ENCODE measurements around the gene CFL1.
"Not testable (repeated sequence)": the region's sequence is repeated elsewhere in the genome, so short reads cannot be mapped to it uniquely, and the experiment has no call there.

The CFL1 gene

DNA sequence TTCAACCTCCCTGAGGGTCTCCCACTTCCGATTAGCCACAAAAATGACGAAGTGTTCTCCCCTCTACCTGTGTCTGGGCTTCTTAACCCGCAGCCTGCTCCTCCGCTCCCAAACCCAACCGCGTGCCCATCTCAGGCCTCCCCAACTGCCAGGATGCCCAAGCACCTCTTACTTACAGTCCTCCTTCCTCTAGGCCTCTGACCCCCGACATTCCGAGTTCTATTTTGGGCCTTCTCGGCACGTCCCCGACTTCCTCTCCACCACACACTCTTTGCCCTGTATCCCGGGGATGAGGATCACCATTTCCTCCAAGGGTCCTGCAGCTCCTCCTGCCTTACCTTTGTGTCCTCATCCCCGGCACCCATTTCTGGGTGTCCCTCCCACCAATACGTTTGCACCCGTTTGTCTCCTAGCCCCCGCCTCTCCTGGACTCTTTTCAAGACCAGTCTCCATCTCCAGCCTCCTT lies 1.9 kb upstream of the CFL1 start:
- in situ Hi-C loops (cut with HindIII; ENCODE audit: low sequenced_read_pairs) = no loop called here

DNA sequence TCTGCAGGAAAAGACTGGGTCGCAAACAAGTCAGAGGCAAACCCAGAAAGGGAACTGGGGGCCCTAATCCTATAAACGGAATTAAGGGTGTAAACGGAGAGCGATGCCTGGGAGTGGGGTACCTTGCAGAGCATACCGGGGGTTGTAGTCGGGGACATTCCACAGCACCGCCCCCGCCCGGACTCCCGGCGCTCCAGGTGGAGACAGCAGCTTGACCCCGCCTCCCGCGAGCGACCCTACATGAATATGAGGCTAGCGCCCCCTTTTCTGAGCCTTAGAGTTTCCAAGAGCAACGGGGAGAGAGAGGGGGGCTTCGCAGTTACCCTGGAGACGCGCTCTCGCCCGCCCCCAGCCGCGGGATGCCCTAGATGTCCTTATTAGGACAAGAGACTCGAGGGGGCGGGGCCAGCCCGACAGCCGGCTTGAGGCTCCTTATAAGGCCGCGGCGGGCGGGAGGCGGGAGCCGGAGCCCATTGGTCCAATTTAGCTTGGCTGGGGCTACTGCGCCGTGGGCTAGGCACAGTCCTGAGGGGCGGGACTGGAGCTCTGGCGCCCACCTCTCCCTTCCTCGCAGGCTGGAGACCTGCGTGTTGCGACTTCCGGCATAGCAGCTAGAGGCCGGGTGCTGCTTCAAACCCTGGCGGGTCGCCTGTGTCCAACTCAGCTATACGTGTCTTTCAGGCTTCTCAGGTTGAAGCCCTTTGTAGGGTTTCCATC lies 1.3 kb upstream of the CFL1 start:
- in situ Hi-C loops (cut with HindIII; ENCODE audit: low sequenced_read_pairs) = no loop called here

DNA sequence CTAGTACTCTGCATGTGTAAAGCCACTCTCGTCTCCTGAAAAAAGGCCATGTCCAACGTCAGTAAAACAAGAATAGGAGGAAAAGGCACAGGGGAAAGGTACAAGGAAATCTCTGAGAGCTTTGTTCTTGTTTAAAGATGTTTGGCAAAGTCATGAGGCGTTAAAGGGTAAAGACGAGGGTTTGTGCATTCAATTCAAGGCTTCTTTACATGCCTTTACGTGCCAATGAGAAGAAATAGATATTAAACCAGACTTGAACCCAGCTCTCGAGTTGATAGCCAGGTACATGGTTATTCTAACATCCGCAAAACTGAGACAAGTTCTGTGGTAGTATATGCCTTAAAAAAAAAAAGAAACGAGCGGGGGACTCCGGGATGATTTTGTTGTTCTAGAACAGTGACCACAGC lies 704 bp upstream of the CFL1 start:
- in situ Hi-C loops (cut with HindIII; ENCODE audit: low sequenced_read_pairs) = no loop called here

DNA sequence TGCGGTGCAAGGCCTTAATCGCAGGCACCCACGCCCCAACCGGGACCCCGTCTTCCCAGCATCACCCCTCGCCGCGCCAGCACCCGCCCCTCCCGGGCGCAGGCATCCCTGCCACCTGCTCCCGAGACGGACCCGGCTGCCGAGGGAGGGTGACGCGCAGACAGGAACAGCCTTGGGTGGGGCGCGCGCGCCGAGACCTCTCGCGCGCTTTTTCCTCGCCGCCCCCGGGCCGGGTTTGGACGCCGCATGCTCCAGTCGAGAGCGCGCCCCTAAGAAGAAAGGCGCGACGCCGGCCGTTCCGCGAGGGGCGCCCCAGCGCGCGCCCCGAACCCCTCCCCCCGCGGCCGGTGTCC lies 504 bp downstream of the CFL1 start:
- in situ Hi-C loops (cut with HindIII; ENCODE audit: low sequenced_read_pairs) = no loop called here

DNA sequence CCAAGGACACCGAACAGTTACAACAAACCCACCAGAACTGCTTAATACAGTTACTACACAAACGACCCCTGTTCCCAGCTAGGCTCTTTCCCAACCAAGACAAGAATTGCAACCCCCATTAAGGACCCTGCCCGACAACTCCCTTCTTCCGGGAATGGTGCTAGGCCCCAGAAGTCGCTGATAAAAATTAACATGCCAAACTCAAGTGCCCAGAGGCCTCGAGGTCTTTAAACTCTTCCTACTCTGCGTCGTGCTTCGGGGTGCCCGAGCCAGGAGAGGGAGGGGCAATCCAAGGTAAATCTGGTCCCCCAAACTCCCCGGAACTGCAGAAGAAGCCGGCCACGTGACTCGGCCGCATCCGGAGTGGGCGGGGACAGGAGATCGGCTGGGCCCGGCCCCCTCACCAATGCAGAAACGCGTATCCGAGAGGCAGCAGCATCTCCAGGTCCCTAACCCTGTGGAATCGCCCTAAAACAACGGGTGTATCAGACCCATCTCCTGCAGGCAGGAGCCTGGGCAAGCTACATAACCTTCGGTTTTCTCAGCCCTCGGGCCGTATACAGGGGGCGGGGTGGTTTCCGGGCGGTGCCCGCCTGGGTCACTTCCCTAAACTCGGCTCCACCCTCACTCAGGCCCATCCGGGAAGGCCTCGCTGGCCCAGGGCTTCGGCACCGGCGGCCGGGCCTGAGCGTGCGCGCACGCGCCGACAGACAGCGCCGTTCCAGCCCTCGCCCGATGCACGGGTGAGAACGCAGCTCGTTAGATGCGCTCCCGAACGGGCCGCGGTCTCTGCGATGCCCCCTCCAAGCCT lies 1.1 kb downstream of the CFL1 start:
- in situ Hi-C loops (cut with HindIII; ENCODE audit: low sequenced_read_pairs) = no loop called here

DNA sequence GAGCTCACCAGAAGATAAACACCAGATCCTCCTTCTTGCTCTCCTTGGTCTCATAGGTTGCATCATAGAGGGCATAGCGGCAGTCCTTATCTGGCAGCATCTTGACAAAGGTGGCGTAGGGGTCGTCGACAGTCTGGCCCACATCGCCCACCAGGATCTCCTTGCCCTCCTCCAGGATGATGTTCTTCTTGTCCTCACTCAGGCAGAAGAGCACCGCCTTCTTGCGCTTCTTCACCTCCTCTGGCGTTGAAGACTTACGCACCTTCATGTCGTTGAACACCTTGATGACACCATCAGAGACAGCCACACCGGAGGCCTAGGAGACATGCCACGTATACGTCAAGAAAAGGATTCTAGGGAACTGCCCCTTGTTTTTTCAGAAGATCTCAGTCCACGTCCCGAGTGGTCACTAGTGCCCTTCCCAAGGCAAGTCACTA lies 2.0 kb downstream of the CFL1 start:
- in situ Hi-C loops (cut with HindIII; ENCODE audit: low sequenced_read_pairs) = no loop called here

DNA sequence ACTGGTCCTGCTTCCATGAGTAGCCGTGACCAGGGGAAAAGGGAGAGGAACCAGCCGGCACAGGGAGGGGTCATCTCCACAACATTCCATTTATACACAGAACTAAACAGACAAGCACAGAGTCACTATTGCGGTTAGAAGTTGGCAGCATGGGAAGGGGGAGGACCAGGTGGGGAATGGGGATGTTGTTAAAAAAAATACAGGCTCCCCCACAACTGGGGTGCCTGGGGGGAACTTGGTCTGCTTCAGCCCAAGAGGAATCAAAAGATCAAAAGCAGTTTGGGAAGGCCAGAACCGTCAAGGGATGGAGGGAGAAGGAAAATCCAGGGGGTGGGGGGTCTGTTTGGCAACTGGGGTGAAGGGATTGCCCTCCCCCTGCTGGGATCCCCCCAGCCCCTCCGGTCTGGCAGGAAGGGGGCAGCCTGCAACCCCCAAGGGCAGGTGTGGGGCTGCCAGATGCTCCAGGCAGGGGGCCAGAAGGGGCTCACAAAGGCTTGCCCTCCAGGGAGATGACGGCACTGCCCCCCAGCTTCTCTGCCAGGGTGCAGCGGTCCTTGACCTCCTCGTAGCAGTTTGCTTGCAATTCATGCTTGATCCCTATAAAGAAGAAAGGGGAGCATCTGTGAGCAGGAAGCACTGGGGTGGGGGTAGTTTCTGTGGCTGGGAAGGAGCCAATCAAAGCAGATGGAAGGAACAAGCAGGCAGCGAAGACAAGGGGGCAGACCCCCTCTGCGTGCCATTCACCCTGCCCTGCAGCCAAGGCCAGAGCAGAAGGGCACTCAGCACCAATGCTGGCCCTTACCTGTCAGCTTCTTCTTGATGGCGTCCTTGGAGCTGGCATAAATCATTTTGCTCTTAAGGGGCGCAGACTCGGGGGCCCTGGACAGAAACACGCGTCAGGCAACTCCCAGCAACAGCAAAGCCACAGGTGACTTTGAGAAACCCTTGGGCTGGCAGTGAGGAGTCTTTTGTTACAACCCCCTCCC lies 2.8 kb downstream of the CFL1 start:
- in situ Hi-C loops (cut with HindIII; ENCODE audit: low sequenced_read_pairs) = no loop called here

DNA sequence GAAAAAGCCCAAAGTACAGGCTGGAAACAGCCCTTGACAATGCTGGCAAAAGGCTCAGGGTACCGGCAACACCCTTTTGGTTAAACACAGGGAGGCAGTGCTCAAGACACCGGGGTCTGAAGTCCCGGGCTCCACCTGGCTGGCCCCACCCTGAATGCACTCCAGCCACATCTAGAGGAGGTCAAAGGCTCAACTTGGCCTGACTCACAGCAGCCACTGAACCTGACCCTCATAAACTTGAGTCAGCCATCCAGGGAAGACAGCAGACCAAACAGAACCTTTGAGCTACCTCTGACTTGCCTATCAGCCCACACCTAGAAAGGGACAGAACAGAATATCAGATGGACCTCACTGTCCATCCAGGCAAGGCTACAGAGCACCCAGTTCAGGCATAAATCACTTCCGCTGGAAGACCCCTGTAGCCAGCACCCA lies 3.8 kb downstream of the CFL1 start:
- in situ Hi-C loops (cut with HindIII; ENCODE audit: low sequenced_read_pairs) = no loop called here

DNA sequence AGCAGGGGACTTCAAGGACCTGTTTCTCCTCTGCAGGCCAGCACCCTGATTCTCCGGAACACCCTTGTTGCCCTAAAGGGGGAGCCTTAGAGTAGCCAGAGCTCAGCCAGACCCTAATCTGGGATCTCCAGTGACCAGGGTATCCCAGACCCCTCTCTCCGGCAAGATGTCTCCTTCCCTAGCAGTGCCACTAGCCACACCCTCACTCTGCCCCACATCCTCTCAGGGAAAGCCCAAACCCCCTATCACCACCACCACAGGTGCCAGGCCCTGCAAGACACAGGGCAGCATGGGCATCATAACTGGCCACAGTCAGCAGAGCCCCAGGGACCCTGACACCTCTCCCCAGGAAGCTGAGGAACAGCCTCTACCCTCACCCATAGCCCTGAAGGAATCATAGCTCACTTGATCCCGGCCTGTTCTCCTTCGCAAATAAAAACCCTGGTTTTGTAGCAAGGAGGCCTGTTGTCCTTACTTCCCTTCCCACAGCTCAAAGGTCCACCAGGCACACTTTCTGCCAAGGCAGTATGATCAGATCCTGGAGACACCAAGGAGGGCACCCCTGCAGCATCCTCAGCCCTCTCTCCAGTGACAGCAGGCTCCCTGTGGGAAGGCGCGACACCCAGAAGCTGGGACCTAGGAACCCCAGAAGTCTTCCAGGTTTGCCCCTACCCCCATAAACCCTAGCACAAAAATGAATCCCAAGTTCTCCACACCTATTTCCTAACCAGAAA lies 4.6 kb downstream of the CFL1 start:
- in situ Hi-C loops (cut with HindIII; ENCODE audit: low sequenced_read_pairs) = no loop called here

DNA sequence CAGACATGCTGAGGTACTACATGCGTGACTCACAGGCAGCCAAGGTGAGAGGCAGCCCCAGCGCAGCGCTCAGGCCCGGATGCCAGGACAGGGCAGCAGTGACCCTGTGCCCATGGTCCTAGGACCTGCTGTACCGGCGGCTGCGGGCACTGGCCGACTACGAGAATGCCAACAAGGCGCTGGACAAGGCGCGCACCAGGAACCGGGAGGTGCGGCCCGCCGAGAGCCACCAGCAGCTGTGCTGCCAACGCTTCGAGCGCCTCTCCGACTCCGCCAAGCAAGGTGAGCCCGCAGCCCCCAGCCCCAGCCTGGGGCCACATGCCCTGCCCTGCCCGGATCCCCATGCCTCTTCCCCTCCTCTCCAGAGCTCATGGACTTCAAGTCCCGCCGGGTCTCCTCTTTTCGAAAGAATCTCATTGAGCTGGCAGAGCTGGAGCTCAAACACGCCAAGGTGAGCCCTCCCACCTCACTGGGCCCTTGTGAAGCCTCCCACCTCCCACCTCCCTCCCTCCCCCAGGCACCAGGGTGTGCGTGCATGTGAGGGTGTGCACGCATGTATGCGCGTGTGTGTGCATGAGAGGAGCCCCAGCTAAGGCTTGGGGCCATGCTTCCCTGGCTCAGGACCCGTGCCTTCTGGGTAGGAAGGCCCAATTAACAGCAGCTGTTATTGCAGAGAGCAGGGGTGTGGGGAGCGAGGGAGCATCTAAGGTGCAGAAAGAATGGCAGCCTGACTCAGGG lies 5.3 kb downstream of the CFL1 start:
- in situ Hi-C loops (cut with HindIII; ENCODE audit: low sequenced_read_pairs) = no loop called here

DNA sequence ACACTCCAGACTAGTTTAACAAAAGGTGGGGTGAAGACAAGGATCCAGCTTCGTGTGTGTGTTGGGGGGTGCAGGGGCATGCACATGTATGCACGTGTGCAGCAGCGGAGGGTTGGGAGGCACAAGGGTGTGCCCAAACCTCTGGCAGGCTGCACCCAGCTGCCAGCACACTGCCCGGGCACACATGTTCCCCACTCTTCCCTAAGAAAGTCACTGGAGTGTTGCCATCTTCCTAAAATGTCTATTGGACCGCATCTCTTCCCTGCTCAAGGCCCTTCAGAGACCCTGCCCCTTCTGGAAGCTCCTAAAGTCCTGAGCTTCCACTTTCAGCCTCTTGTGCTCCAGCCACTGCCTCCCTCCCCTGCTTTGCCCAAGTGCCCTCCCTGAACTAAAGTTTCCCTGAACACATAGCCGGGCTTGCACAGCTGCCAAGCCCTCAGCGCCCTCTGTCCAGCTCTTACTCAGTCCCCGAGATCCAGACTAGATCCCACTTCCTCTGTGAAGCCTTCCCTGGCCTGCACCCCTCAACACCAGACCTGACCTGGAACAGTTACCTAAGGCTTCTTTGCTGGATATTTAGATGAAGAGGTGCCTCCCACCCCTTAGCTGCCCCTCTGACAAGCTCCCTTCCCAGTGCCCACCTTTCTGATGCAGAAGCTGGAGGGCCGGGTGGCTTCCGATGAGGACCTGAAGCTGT lies 6.0 kb downstream of the CFL1 start:
- in situ Hi-C loops (cut with HindIII; ENCODE audit: low sequenced_read_pairs) = no loop called here

DNA sequence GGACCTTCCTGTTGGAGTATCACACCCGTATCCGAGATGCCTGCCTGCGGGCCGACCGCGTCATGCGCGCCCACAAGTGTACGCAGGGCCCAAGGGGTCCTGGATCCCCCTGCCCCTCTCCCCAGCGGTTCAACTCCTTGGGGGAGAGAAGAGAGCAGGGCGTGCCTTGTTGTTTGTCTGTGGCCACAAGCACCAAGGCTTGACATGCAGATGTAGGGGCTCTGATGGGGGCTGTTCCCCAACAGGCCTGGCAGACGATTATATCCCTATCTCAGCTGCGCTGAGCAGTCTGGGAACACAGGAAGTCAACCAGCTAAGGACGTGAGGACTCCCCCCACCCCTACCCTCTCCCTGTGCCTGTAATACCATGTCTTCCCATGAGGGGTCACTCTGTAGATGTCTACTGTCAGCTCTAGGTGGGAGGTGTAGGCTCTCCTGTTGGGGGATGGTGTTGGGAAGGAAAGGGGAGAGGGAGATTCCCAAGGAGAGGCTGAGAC lies 6.8 kb downstream of the CFL1 start:
- in situ Hi-C loops (cut with HindIII; ENCODE audit: low sequenced_read_pairs) = no loop called here

DNA sequence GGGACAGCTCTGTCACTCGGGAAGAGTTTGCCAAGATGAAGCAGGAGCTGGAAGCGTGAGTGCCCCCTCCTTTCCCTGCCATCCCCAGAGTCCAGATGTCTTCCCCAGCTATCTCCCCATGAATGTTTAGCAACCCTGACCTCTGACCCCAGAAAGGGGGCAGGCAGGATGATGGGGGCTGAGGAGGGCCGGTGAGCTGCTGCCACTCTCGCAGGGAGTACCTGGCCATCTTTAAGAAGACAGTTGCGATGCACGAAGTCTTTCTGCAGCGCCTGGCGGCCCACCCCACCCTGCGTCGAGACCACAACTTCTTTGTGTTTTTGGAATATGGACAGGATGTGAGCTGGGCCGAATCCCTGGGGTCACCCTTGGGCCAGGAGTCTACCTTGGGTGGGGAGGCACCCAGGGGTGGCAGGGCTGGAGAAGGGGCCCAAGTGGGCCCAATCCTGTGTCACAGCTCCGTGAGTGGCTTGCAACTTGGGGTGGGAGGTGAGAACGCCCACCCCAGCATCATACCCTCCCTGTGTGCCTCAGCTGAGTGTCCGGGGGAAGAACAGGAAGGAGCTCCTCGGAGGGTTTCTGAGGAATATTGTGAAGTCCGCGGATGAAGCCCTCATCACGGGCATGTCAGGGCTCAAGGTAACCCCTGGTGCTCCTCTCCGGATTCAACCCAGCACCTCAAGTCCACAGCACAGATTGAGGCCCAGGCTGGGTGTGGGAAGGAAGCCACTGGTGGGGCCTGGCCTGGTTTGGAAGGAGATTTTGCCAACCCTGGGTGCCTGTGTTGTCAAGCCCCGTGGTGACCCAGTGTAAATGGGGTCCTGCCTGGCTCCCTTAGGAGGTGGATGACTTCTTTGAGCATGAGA lies 7.5 kb downstream of the CFL1 start:
- in situ Hi-C loops (cut with HindIII; ENCODE audit: low sequenced_read_pairs) = no loop called here

DNA sequence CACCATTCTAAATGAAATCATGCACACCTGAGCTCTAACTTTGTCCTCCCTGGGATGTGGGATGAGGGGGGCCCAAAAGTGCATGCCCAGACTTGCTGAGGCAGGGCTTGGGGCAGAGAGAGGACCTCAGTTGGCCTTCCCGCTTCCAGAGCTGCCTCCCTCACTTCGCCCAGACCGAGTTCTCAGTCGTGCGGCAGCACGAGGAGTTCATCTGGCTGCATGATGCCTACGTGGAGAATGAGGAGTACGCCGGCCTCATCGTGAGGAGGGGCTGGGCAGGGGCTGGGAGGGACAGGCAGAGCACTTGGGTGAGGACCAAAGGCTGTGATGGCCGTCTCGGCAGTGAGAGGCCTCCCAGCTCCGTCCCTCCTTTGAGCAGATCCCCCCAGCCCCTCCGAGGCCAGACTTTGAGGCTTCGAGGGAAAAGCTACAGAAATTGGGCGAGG lies 8.2 kb downstream of the CFL1 start:
- in situ Hi-C loops (cut with HindIII; ENCODE audit: low sequenced_read_pairs) = no loop called here

DNA sequence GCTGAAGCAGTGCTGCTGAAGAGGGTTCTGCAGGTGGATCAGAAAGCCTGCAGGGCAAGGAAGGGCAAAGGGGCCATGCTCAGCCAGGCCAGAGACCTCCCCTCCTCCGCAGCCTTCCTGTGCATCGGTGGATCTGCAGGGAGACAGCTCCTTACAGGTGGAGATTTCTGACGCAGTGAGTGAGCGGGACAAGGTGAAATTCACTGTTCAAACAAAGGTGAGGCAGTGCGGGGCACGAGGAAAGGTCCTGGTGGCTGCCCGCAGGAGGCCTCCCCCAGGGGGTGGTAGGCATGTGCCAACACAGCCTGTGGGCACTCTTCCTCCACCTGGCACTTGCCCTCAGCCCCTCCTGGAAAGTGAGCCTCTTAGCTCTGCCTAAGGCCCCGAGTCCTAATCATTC lies 8.6 kb downstream of the CFL1 start:
- in situ Hi-C loops (cut with HindIII; ENCODE audit: low sequenced_read_pairs) = no loop called here

DNA sequence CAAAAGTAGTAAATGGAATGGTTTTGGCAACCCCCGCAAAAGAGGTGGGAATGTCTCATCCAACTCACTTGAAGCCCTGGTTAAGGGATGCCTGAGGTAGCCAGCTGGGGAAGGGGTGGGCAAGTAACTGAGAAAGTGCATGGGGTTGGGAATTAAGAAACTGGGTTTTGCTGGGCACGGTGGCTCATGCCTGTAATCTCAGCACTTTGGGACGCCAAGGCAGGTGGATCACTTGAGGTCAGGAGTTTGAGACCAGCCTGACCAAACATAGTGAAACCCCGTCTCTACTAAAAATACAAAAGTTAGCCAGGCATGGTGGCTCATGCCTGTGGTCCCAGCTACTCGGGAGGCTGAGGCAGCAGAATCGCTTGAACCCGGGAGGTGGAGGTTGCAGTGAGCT lies 9.3 kb downstream of the CFL1 start:
- in situ Hi-C loops (cut with HindIII; ENCODE audit: low sequenced_read_pairs) = not testable (repeated sequence)

DNA sequence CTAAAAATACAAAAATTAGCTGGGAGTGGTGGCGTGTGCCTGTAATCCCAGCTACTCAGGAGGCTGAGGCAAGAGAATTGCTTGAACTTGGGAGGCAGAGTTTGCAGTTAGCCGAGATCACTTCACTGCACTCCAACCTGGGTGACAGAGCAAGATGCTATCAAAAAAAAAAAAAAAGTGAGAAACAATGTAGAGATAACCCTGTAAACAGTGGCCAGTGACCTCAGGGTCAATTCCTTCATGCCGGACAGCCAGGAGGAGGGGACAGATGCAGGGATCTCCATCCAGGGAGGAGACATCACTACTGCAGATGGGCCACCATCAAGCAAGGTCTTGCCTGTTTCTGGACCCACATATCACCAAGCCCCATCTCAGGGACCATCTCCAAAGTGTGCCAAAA lies 10.2 kb downstream of the CFL1 start:
- in situ Hi-C loops (cut with HindIII; ENCODE audit: low sequenced_read_pairs) = no loop called here
